Activated T-helper 1 cell treated with anti-CD3 and anti-CD28 coated beads, Interleukin-12 subunit alpha, Interleukin-12 subunit beta, Interleukin-2, Interleukin-4 antibody, amounts not matched to agents 30 ng/mL and 10 ng/mL and 1 ng/mL, durations not matched to agents 14 hours and 24 hours and 36 hours (primary cell): ENCODE data around the gene TTC39B. TPM values are rescaled to one million over a fixed set of nuclear protein-coding genes. Genes with fewer than 3 reads are reported as not detected.
"Not testable (repeated sequence)": the region's sequence is repeated elsewhere in the genome, so short reads cannot be mapped to it uniquely, and the experiment has no call there.

Experiments used
- DNase-seq: peaks from one replicate; pipeline ENCODE4 v3.0.0; 2021; ENCODE audit warnings: low spot score
- H3K27ac Mint-ChIP-seq: one replicate; pipeline ENCODE4 v1.8.0; 2021; ENCODE audit warnings: mild to moderate bottlenecking, mixed read lengths
- H3K27me3 Mint-ChIP-seq: one replicate; pipeline ENCODE4 v1.8.0; 2022; ENCODE audit warnings: mild to moderate bottlenecking, moderate library complexity, mixed read lengths; ENCODE audit not compliant: insufficient read depth
- H3K36me3 Mint-ChIP-seq: one replicate; pipeline ENCODE4 v1.8.0; 2021; ENCODE audit warnings: low read depth, mixed read lengths
- H3K4me1 Mint-ChIP-seq: one replicate; pipeline ENCODE4 v1.8.0; 2021; ENCODE audit warnings: low read depth, mixed read lengths
- H3K4me3 Mint-ChIP-seq: one replicate; pipeline ENCODE4 v1.8.0; 2021; ENCODE audit warnings: mild to moderate bottlenecking, moderate library complexity, mixed read lengths
- H3K9me3 Mint-ChIP-seq: one replicate; pipeline ENCODE4 v1.8.0; 2021; ENCODE audit warnings: mixed read lengths
- intact Hi-C: fragments of 100-400 bp; cut with micrococcal nuclease; formaldehyde crosslinking; loops from one replicate; pipeline ENCODE4 v1.15.1; 2024
- total RNA-seq: library from RNA; stranded (reverse); gene quantifications from 2 replicates; pipeline ENCODE4 v1.2.3, GENCODE V29; 2022

TTC39B gene
- total RNA-seq, 1 donor from 2014 or later: 23.8 TPM

- H3K4me3 Mint-ChIP-seq: no peak overlapping the region
- DNase-seq: no peak
- H3K9me3 Mint-ChIP-seq: no peaks in the 10 kb centered on the region
- no peaks in the 10 kb centered on the region for H3K27me3 Mint-ChIP-seq
- intact Hi-C loops: no loop called here
- H3K27ac Mint-ChIP-seq: no peak overlapping the region
- H3K36me3 Mint-ChIP-seq: peaks cover 13% of the 10 kb centered on the region
- H3K4me1 Mint-ChIP-seq: peaks cover 22% of the 10 kb centered on the region
These were observed 58.4 kb downstream of the TTC39B start for GRCh38 chr9:15248621-15249020.

GRCh38 chr9:15248081-15248480, 58.9 kb downstream of the TTC39B start:
- Mint-ChIP-seq H3K27ac (no peak overlapping the region), H3K27me3 (no peaks in the 10 kb centered on the region), H3K4me3 (no peak overlapping the region), H3K36me3 (peaks cover 13% of the 10 kb centered on the region), H3K9me3 (no peaks in the 10 kb centered on the region), H3K4me1 (peaks cover 25% of the 10 kb centered on the region)
- DNase-seq: no peak
- intact Hi-C loops: no loop called here

GRCh38 chr9:15246708-15247107, 60.3 kb downstream of the TTC39B start:
- Mint-ChIP-seq H3K9me3 (no peaks in the 10 kb centered on the region), H3K36me3 (peaks cover 17% of the 10 kb centered on the region), H3K27ac (no peak overlapping the region), H3K4me1 (peaks cover 28% of the 10 kb centered on the region), H3K4me3 (no peak overlapping the region), H3K27me3 (no peaks in the 10 kb centered on the region)
- intact Hi-C loops: no loop called here
- no peak for DNase-seq

DNA sequence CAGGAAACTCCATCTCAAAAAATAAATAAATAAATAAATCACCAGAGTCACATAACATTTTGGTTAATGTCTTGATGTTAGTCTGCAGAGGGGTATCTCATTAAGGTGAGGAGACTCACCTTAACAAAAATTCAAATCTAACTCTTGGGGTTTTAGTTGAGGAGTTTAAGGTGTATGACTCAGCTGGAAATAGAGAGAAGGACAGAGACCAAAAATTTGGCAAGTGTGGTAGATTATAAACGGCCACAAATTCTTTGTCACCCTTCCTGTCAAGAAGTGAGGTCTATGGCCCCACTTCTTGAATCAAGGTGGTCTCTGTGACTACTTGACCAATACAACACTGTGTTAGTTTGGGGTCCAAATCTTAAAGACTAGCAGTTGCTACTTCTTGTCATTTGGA, 60.8 kb downstream of the TTC39B start:
- Mint-ChIP-seq H3K27me3 (no peaks in the 10 kb centered on the region), H3K36me3 (peaks cover 17% of the 10 kb centered on the region), H3K4me3 (no peak overlapping the region), H3K9me3 (no peaks in the 10 kb centered on the region), H3K4me1 (peaks cover 28% of the 10 kb centered on the region), H3K27ac (no peak overlapping the region)
- intact Hi-C loops: no loop called here
- no peak for DNase-seq

GRCh38 chr9:15244001-15244441, 63.0 kb downstream of the TTC39B start:
- H3K27me3 Mint-ChIP-seq: no peaks in the 10 kb centered on the region
- no peak overlapping the region for H3K27ac Mint-ChIP-seq
- H3K4me3 Mint-ChIP-seq: no peak overlapping the region
- H3K36me3 Mint-ChIP-seq: peaks cover 31% of the 10 kb centered on the region
- H3K4me1 Mint-ChIP-seq: peaks cover 33% of the 10 kb centered on the region
- H3K9me3 Mint-ChIP-seq: peaks cover 14% of the 10 kb centered on the region
- no peak for DNase-seq
- intact Hi-C loops: no loop called here

DNA sequence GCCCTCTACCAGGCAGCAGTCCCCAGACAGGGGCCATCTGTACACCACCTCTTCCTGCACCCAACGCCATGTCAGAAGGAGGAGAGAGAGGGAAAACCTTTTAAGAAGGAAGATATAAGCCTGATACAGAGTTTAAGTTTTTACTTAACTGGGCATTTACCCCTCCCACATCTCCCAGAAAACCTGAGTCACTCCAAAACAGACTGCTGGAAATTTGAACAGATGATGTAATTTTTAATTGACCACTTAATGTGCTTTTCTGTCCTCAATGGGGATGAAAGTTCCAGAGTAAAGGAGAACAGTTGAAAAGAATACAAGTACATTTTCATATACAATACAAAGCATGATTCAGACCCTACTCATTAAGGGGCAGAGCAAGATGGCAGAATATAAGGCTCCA, 63.9 kb downstream of the TTC39B start:
- Mint-ChIP-seq H3K4me3 (no peak overlapping the region), H3K4me1 (peaks cover 36% of the 10 kb centered on the region), H3K9me3 (peaks cover 21% of the 10 kb centered on the region), H3K27me3 (no peaks in the 10 kb centered on the region), H3K36me3 (peaks cover 38% of the 10 kb centered on the region), H3K27ac (no peak overlapping the region)
- no peak for DNase-seq
- intact Hi-C loops: no loop called here

DNA sequence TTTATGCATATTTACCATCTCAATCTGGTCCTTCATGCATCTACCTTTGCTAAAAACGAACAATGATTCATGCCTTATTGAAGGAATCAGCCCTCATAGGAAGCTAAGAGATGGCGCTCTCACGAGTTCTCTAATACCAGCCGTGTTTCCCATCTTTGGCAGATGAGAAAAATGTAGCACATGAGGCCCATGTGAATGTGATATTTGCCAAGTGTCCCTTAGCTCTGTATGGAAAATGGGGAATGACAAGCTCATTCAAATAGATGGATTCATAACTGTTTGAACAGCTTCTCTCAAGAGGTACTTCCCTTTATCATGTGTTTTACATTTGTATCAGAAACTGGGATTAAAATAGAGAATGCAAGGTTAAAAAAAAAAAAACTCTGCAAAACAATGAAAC, 66.1 kb downstream of the TTC39B start:
- intact Hi-C loops: no loop called here
- H3K4me3 Mint-ChIP-seq: no peak overlapping the region
- peaks cover 30% of the 10 kb centered on the region for H3K4me1 Mint-ChIP-seq
- no peak overlapping the region for H3K27ac Mint-ChIP-seq
- peaks cover 43% of the 10 kb centered on the region for H3K9me3 Mint-ChIP-seq
- H3K27me3 Mint-ChIP-seq: no peaks in the 10 kb centered on the region
- peaks cover 48% of the 10 kb centered on the region for H3K36me3 Mint-ChIP-seq
- no peak for DNase-seq

GRCh38 chr9:15239816-15240215, 67.2 kb downstream of the TTC39B start:
- intact Hi-C loops: no loop called here
- DNase-seq: no peak
- H3K27me3 Mint-ChIP-seq: no peaks in the 10 kb centered on the region
- peaks cover 53% of the 10 kb centered on the region for H3K9me3 Mint-ChIP-seq
- H3K4me1 Mint-ChIP-seq: peaks cover 38% of the 10 kb centered on the region
- H3K4me3 Mint-ChIP-seq: no peak overlapping the region
- no peak overlapping the region for H3K27ac Mint-ChIP-seq
- H3K36me3 Mint-ChIP-seq: peaks cover 49% of the 10 kb centered on the region

- no peak for DNase-seq
- no peaks in the 10 kb centered on the region for H3K27me3 Mint-ChIP-seq
- no peak overlapping the region for H3K27ac Mint-ChIP-seq
- intact Hi-C loops: no loop called here
- peaks cover 38% of the 10 kb centered on the region for H3K4me1 Mint-ChIP-seq
- H3K9me3 Mint-ChIP-seq: peaks cover 53% of the 10 kb centered on the region
- H3K36me3 Mint-ChIP-seq: peaks cover 43% of the 10 kb centered on the region
- H3K4me3 Mint-ChIP-seq: no peak overlapping the region
These were observed 68.4 kb downstream of the TTC39B start for GRCh38 chr9:15238646-15239045.

- Mint-ChIP-seq H3K4me1 (peaks cover 28% of the 10 kb centered on the region), H3K9me3 (peaks cover 51% of the 10 kb centered on the region), H3K27ac (peak overlapping the region; percentile 64), H3K36me3 (peaks cover 42% of the 10 kb centered on the region), H3K4me3 (no peak overlapping the region), H3K27me3 (no peaks in the 10 kb centered on the region)
- no peak for DNase-seq
- intact Hi-C loops: no loop called here
These were observed 71.4 kb downstream of the TTC39B start for GRCh38 chr9:15235658-15236057.

GRCh38 chr9:15233941-15234490, 73.0 kb downstream of the TTC39B start:
- H3K27me3 Mint-ChIP-seq, H3K27ac Mint-ChIP-seq, DNase-seq, H3K4me3 Mint-ChIP-seq, intact Hi-C loops: not testable (repeated sequence)
- Mint-ChIP-seq H3K36me3 (peaks cover 40% of the 10 kb centered on the region), H3K4me1 (peaks cover 42% of the 10 kb centered on the region), H3K9me3 (peaks cover 39% of the 10 kb centered on the region)

DNA sequence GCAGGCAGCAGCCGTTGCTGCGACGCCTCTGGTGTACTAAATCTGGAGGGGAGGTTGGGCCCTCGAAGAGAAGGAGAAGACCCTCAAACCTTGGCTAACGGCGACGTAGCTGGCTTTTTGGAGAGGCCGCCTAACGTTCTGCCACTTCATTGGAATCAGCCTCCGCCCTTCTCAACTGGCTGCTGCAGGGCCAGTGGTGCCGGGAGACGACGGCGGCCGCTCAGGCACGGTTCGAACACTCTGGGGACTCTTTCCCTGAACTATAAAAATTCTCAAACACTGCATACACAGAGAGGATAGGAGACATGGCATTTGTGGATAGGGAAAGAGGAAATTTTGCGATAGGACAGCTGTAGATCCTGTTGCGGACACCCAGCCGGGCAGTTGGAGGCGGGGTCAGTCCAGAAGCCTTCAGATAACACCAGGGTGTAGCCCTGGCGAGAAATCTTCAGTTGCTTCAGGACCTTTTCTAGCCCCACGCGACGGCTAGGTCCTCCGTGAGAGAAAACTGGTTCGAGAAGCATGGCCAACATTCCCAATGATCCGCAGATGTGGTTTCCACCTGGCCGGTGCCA, 74.2 kb downstream of the TTC39B start:
- intact Hi-C loops: loop anchor here (1.0 kb wide), 1 partner anchor 21 kb away; no protein-coding TSS in a partner anchor
- H3K4me3 Mint-ChIP-seq, H3K27ac Mint-ChIP-seq, DNase-seq, H3K27me3 Mint-ChIP-seq: not testable (repeated sequence)
- H3K4me1 Mint-ChIP-seq: peaks cover 43% of the 10 kb centered on the region
- H3K36me3 Mint-ChIP-seq: peaks cover 35% of the 10 kb centered on the region
- peaks cover 28% of the 10 kb centered on the region for H3K9me3 Mint-ChIP-seq

DNA sequence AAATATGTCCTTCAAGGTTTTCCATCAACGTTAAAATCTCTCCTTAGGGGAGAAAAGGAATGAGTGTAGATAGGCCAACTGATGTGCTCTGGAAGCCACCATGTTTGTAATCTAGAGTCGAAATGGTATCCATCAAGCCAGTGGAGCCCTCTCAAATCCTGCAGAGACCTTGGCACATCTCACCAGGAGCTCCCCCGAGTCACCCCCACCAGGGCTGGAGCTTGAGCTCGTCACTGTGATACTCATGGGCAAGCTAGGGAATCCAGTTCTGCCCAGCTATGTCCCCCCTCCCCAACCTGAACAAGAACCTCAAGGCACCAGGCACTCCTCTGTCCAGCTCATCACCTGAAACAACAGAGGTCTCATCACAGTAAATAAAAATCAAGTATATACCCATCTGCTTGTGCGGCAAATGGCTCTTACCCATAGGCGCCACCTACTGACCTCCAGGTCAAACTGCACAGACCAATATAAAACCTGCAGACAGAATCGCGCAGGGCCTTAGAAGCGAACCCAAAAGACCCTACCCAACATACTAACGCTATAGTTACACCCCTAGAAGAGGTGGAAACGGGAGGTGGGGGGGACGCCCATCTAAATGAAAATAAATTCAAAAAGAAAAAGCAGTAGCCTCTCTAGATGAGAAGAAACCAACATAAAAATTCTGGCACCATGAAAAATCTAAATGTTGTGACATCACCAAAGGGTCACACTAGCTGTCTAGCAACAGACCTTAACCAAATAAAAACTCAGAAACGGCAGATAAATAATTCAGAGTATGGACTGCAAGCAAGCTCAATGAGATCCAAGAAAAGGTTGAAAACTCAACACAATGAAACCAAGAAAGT, 75.0 kb downstream of the TTC39B start:
- H3K27ac Mint-ChIP-seq: peak overlapping the region; percentile 37

More for the DNA sequence above, 75.0 kb downstream of the TTC39B start:
- H3K9me3 Mint-ChIP-seq: peaks cover 21% of the 10 kb centered on the region
- no peak overlapping the region for H3K4me3 Mint-ChIP-seq
- intact Hi-C loops: loop anchor here (1.0 kb wide), 1 partner anchor 21 kb away; no protein-coding TSS in a partner anchor
- DNase-seq: no peak
- peaks cover 29% of the 10 kb centered on the region for H3K36me3 Mint-ChIP-seq
- H3K27me3 Mint-ChIP-seq: no peaks in the 10 kb centered on the region
- peaks cover 35% of the 10 kb centered on the region for H3K4me1 Mint-ChIP-seq
